CD8-positive, alpha-beta memory T cell (primary cell): ENCODE results near the gene UBR2. TPM values are rescaled to one million over a fixed set of nuclear protein-coding genes. Genes with fewer than 3 reads are reported as not detected.
A peak's percentile ranks its signal among the peaks of the same experiment; 100 is the strongest.

Experiments
- CTCF ChIA-PET: fragments of 350-600 bp; sonication (Branson Sonifier 250); formaldehyde crosslinking; loops from one replicate; lab custom pipeline; 2021; ENCODE audit warnings: antibody characterized with exemption; lab: Charles Lee
- POLR2A ChIA-PET: fragments of 350-600 bp; sonication (Branson Sonifier 250); formaldehyde crosslinking; loops from one replicate; lab custom pipeline; 2021; ENCODE audit warnings: antibody characterized with exemption; lab: Charles Lee
- DNase-seq, 5 donors: peaks; one replicate each; pipeline versions ENCODE4 v3.0.0 to v3.0.0-alpha.2; 2020 to 2022; ENCODE audit warnings: mixed read lengths in 1 of 5
- H3K27ac ChIP-seq: one replicate; pipeline ENCODE4 v1.7.0; 2013; ENCODE audit warnings: low read depth, mild to moderate bottlenecking, low read length, moderate library complexity
- H3K27me3 ChIP-seq: 2 replicates; pipeline ENCODE4 v1.7.0; 2013; ENCODE audit warnings: low read length, mild to moderate bottlenecking; ENCODE audit not compliant: insufficient read depth, poor library complexity, severe bottlenecking
- H3K36me3 ChIP-seq: 2 replicates; pipeline ENCODE4 v1.7.0; 2013; ENCODE audit warnings: mild to moderate bottlenecking, low read length, moderate library complexity; ENCODE audit not compliant: insufficient read depth
- H3K4me1 ChIP-seq: 2 replicates; pipeline ENCODE4 v1.7.0; 2013; ENCODE audit warnings: mild to moderate bottlenecking, low read length, moderate library complexity; ENCODE audit not compliant: insufficient read depth
- H3K4me3 ChIP-seq: 2 replicates; pipeline ENCODE4 v1.7.0; 2013; ENCODE audit warnings: mild to moderate bottlenecking, low read length
- H3K9me3 ChIP-seq: 2 replicates; pipeline ENCODE4 v1.7.0; 2013; ENCODE audit warnings: mild to moderate bottlenecking, low read length
- H3K27ac Mint-ChIP-seq, 8 donors: one replicate each; pipeline ENCODE4 v1.8.0; 2020 to 2021; ENCODE audit warnings: mixed read lengths in 8 of 8, mild to moderate bottlenecking in 6 of 8, inconsistent platforms in 3 of 8, moderate library complexity in 3 of 8
- H3K27me3 Mint-ChIP-seq, 2 donors: one replicate each; pipeline ENCODE4 v1.8.0; 2020 to 2021; ENCODE audit warnings: mixed read lengths in 2 of 2, mild to moderate bottlenecking in 1 of 2, moderate library complexity in 1 of 2
- H3K36me3 Mint-ChIP-seq, 3 donors: one replicate each; pipeline ENCODE4 v1.8.0; 2020 to 2021; ENCODE audit warnings: mixed read lengths in 3 of 3, inconsistent platforms in 1 of 3, mild to moderate bottlenecking in 1 of 3
- H3K4me1 Mint-ChIP-seq, 3 donors: one replicate each; pipeline ENCODE4 v1.8.0; 2020 to 2021; ENCODE audit warnings: mixed read lengths in 3 of 3, inconsistent platforms in 1 of 3, mild to moderate bottlenecking in 1 of 3
- H3K4me3 Mint-ChIP-seq, 7 donors: one replicate each; pipeline ENCODE4 v1.8.0; 2020 to 2021; ENCODE audit warnings: mixed read lengths in 7 of 7, mild to moderate bottlenecking in 6 of 7, moderate library complexity in 4 of 7, inconsistent platforms in 2 of 7
- H3K9me3 Mint-ChIP-seq, 5 donors: one replicate each; pipeline ENCODE4 v1.8.0; 2020 to 2022; ENCODE audit warnings: mixed read lengths in 5 of 5, mild to moderate bottlenecking in 3 of 5, moderate library complexity in 2 of 5, inconsistent platforms in 1 of 5
- polyA plus RNA-seq: library from polyadenylated mRNA; unstranded; fragments of 300-500 nt; fragmentation: Illumina TruSeq; gene quantifications from one replicate; pipeline ENCODE4 v1.2.3, GENCODE V29; 2021
- total RNA-seq, 2 experiments: library from RNA; stranded (reverse); gene quantifications; one replicate each; pipeline ENCODE4 v1.2.3, GENCODE V29; 2021

The UBR2 gene
- total and polyA plus RNA-seq, 3 experiments from 2014 or later = 13.6 to 27.0 (median 26.2) TPM

DNA sequence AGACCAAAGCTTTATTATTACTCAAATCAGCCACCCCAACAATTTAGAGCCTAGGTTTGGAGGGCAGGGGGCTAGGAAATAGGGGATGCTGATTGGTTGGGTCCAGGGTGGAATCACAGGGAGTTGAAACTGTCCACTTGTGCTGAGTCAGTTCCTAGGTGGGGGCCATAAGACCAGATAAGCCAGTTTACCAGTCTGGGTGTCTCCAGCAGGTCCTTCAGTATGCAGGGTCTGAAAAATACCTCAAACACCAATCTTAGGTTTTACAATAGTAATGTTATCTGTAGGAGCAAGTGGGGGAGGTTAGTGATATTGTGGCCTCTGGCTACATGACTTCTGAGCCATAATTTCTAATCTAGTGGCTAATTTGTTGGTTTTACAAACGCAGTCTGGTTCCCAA, 63.2 kb downstream of the UBR2 start:
- CTCF ChIA-PET = no interaction called here
- peaks cover 18 to 32% (median 26%) of the 10 kb centered on the region in 3 donors for H3K4me1 Mint-ChIP-seq
- H3K9me3 Mint-ChIP-seq = no peaks in the 10 kb centered on the region
- H3K4me3 Mint-ChIP-seq = no peak overlapping the region
- H3K27ac Mint-ChIP-seq = peak overlapping the region in 6 of 8 donors; percentile 23 to 94 (median 59)
- POLR2A ChIA-PET = no interaction called here
- H3K9me3 ChIP-seq = no peaks in the 10 kb centered on the region
- no peaks in the 10 kb centered on the region for H3K27me3 ChIP-seq
- H3K36me3 Mint-ChIP-seq = peaks cover 3 to 62% (median 15%) of the 10 kb centered on the region in 3 donors
- H3K27ac ChIP-seq = no peak overlapping the region
- H3K4me1 ChIP-seq = no peaks in the 10 kb centered on the region
- DNase-seq = no peak
- no peaks in the 10 kb centered on the region for H3K27me3 Mint-ChIP-seq
- peaks cover 5% of the 10 kb centered on the region for H3K36me3 ChIP-seq
- no peak overlapping the region for H3K4me3 ChIP-seq

- H3K27me3 Mint-ChIP-seq = no peaks in the 10 kb centered on the region
- Histone ChIP-seq H3K9me3 (no peaks in the 10 kb centered on the region), H3K4me1 (no peaks in the 10 kb centered on the region), H3K36me3 (peaks cover 9% of the 10 kb centered on the region), H3K27me3 (no peaks in the 10 kb centered on the region), H3K27ac (no peak overlapping the region), H3K4me3 (no peak overlapping the region)
- DNase-seq = no peak
- H3K27ac Mint-ChIP-seq = peak overlapping the region in 5 of 8 donors; percentile 48 to 94 (median 79)
- POLR2A ChIA-PET = no interaction called here
- peaks cover 3 to 66% (median 18%) of the 10 kb centered on the region in 3 donors for H3K36me3 Mint-ChIP-seq
- CTCF ChIA-PET = no interaction called here
- peaks cover 18 to 32% (median 26%) of the 10 kb centered on the region in 3 donors for H3K4me1 Mint-ChIP-seq
- H3K9me3 Mint-ChIP-seq = no peaks in the 10 kb centered on the region
- no peak overlapping the region for H3K4me3 Mint-ChIP-seq
Measured at GRCh38 chr6:42627674-42628073, 63.8 kb downstream of the UBR2 start.

DNA sequence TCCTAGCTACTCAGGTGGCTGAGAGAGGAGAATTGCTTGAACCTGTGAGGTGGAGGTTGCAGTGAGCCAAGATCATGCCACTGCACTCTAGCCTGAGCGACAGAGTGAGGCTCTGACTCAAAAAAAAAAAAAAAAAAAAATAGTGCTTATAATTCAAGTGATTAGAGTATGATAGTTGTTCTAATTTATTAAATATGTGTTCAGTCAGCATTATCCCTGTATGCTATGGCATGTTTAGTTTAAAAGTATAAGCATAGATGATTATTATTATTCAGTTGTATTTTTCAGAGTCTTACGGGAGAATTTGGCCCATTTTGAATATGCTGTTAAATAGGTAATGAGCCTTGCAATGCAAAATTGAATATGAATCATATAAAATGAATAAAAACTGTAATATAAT, 64.8 kb downstream of the UBR2 start:
- Histone ChIP-seq H3K4me3 (no peak overlapping the region), H3K36me3 (peaks cover 12% of the 10 kb centered on the region), H3K27me3 (no peaks in the 10 kb centered on the region), H3K4me1 (no peaks in the 10 kb centered on the region), H3K27ac (no peak overlapping the region), H3K9me3 (no peaks in the 10 kb centered on the region)
- CTCF ChIA-PET = no interaction called here
- Mint-ChIP-seq H3K9me3 (no peaks in the 10 kb centered on the region), H3K4me3 (no peak overlapping the region), H3K36me3 (peaks cover 3 to 69% (median 18%) of the 10 kb centered on the region in 3 donors), H3K27me3 (no peaks in the 10 kb centered on the region), H3K27ac (peak overlapping the region in 1 of 8 donors; percentile 32), H3K4me1 (peaks cover 17 to 32% (median 26%) of the 10 kb centered on the region in 3 donors)
- POLR2A ChIA-PET = no interaction called here
- DNase-seq = no peak

DNA sequence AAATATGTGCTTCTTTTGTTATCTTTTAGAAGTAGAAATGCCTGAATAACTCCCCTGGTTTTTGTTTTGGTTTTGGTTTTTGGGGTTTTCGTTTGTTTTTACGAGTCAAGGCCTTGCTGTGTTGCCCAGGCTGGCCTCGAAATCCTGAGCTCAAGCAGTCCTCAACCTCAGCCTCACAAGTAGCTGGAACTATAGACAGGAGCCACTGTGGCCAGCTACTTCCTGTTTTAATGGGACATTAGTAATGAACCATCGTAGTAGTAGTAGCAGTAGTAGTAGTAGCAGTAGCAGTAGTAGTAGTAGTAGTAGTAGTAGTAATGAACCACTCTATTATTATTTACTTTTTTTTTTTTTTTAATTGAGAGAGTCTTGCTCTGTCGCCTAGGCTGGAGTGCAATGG, 66.0 kb downstream of the UBR2 start:
- no peak overlapping the region for H3K27ac ChIP-seq
- no peaks in the 10 kb centered on the region for H3K27me3 Mint-ChIP-seq
- DNase-seq = no peak
- ChIA-PET POLR2A (interaction anchor here (0.7 kb wide), 1 partner anchor 899 kb away, joined by 3 read pairs; no protein-coding TSS in a partner anchor), CTCF (interaction anchor here (0.7 kb wide), 2 partner anchors 59 to 740 kb away, joined by 3 read pairs; partner anchors contain the start of gene ZNF318)
- no peaks in the 10 kb centered on the region for H3K27me3 ChIP-seq
- no peaks in the 10 kb centered on the region for H3K9me3 Mint-ChIP-seq
- H3K36me3 ChIP-seq = peaks cover 8% of the 10 kb centered on the region
- peak overlapping the region in 7 of 8 donors; percentile 57 to 96 (median 90) for H3K27ac Mint-ChIP-seq
- peak overlapping the region in 2 of 7 donors; percentile 12 to 23 for H3K4me3 Mint-ChIP-seq
- H3K36me3 Mint-ChIP-seq = peaks cover 3 to 65% (median 19%) of the 10 kb centered on the region in 3 donors
- no peak overlapping the region for H3K4me3 ChIP-seq
- H3K4me1 ChIP-seq = no peaks in the 10 kb centered on the region
- H3K9me3 ChIP-seq = no peaks in the 10 kb centered on the region
- H3K4me1 Mint-ChIP-seq = peaks cover 8 to 21% (median 20%) of the 10 kb centered on the region in 3 donors

DNA sequence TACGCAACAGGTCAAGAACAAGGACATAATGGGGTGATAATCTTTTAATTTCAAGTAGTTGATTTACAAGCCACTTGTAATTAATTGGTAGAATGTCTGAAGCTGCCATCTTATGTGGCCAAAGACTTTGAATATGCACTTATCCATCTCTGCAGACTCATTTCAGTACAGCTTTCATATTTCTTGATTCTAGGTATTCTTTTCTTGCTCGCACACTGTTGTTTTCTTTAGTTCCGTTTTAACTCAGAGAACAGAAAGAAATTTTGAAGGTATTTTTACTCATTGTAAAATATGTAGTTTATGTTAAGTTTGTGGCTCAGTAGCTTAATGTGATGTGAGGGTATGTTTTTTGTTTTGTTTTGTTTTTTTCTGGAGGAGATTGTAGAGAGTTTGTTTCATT, 73.9 kb downstream of the UBR2 start:
- H3K36me3 Mint-ChIP-seq = peaks cover 10 to 72% (median 20%) of the 10 kb centered on the region in 3 donors
- no peak for DNase-seq
- ChIA-PET CTCF (no interaction called here), POLR2A (interaction anchor here (0.5 kb wide), 1 partner anchor 236 kb away, joined by 3 read pairs; no protein-coding TSS in a partner anchor)
- no peak overlapping the region for H3K4me3 ChIP-seq
- H3K36me3 ChIP-seq = peaks cover 38% of the 10 kb centered on the region
- H3K4me3 Mint-ChIP-seq = no peak overlapping the region
- H3K27me3 ChIP-seq = no peaks in the 10 kb centered on the region
- H3K27me3 Mint-ChIP-seq = no peaks in the 10 kb centered on the region
- H3K27ac Mint-ChIP-seq = peak overlapping the region in 6 of 8 donors; percentile 0 to 77 (median 50)
- no peaks in the 10 kb centered on the region for H3K9me3 Mint-ChIP-seq
- H3K4me1 ChIP-seq = no peaks in the 10 kb centered on the region
- no peak overlapping the region for H3K27ac ChIP-seq
- H3K9me3 ChIP-seq = no peaks in the 10 kb centered on the region
- H3K4me1 Mint-ChIP-seq = peaks cover 6 to 24% (median 17%) of the 10 kb centered on the region in 3 donors

DNA sequence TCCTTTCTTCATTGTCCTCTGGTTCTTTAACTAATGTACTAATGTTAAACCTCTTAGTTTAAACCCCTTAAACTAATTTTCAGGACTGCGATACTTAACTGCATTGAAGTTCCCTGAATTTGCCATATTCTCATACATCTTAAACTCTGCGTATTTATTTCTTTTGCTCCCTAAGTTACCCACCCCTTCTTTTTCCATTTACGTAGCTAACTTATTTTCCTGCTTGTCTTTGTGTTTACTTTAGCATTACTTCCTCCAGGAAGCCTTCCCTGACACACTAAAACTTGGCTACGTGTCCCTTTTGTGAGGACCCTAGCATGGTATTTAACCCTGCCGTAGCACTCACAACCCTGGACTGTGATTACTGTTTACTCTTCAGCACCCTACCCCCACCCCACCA, 79.0 kb downstream of the UBR2 start:
- H3K4me1 ChIP-seq = no peaks in the 10 kb centered on the region
- H3K4me3 ChIP-seq = no peak overlapping the region
- DNase-seq = no peak
- H3K27me3 Mint-ChIP-seq = no peaks in the 10 kb centered on the region
- H3K9me3 ChIP-seq = no peaks in the 10 kb centered on the region
- no peaks in the 10 kb centered on the region for H3K27me3 ChIP-seq
- no peak overlapping the region for H3K27ac ChIP-seq
- H3K27ac Mint-ChIP-seq = peak overlapping the region in 4 of 8 donors; percentile 25 to 67 (median 34)
- H3K9me3 Mint-ChIP-seq = no peaks in the 10 kb centered on the region
- CTCF ChIA-PET = interaction anchor here (2.2 kb wide), 1 partner anchor 20 kb away, joined by 7 read pairs; no protein-coding TSS in a partner anchor
- H3K36me3 ChIP-seq = peaks cover 36% of the 10 kb centered on the region
- peaks cover 3 to 11% (median 9%) of the 10 kb centered on the region in 3 donors for H3K4me1 Mint-ChIP-seq
- POLR2A ChIA-PET = no interaction called here
- H3K4me3 Mint-ChIP-seq = no peak overlapping the region
- H3K36me3 Mint-ChIP-seq = peaks cover 0 to 76% (median 18%) of the 10 kb centered on the region in 3 donors

GRCh38 chr6:42644211-42644610, 80.4 kb downstream of the UBR2 start:
- no peaks in the 10 kb centered on the region for H3K4me1 Mint-ChIP-seq
- no peak overlapping the region for H3K27ac ChIP-seq
- H3K4me3 Mint-ChIP-seq = no peak overlapping the region
- H3K36me3 Mint-ChIP-seq = peaks cover 0 to 74% (median 16%) of the 10 kb centered on the region in 3 donors
- no peaks in the 10 kb centered on the region for H3K27me3 ChIP-seq
- no peaks in the 10 kb centered on the region for H3K9me3 ChIP-seq
- H3K27ac Mint-ChIP-seq = peak overlapping the region in 2 of 8 donors; percentile 49 to 90
- H3K4me1 ChIP-seq = no peaks in the 10 kb centered on the region
- CTCF ChIA-PET = no interaction called here
- POLR2A ChIA-PET = no interaction called here
- peaks cover 31% of the 10 kb centered on the region for H3K36me3 ChIP-seq
- H3K27me3 Mint-ChIP-seq = no peaks in the 10 kb centered on the region
- no peak overlapping the region for H3K4me3 ChIP-seq
- H3K9me3 Mint-ChIP-seq = no peaks in the 10 kb centered on the region
- no peak for DNase-seq

- H3K27ac ChIP-seq = no peak overlapping the region
- peaks cover 42% of the 10 kb centered on the region for H3K36me3 ChIP-seq
- Mint-ChIP-seq H3K27ac (peak overlapping the region in 4 of 8 donors; percentile 17 to 67 (median 56)), H3K9me3 (no peaks in the 10 kb centered on the region), H3K4me1 (no peaks in the 10 kb centered on the region), H3K4me3 (no peak overlapping the region), H3K27me3 (no peaks in the 10 kb centered on the region), H3K36me3 (peaks cover 0 to 76% (median 18%) of the 10 kb centered on the region in 3 donors)
- no peak overlapping the region for H3K4me3 ChIP-seq
- POLR2A ChIA-PET = no interaction called here
- no peaks in the 10 kb centered on the region for H3K27me3 ChIP-seq
- H3K4me1 ChIP-seq = no peaks in the 10 kb centered on the region
- CTCF ChIA-PET = interaction anchor here (1.4 kb wide), 1 partner anchor 10 kb away, joined by 3 read pairs; no protein-coding TSS in a partner anchor
- no peak for DNase-seq
- H3K9me3 ChIP-seq = no peaks in the 10 kb centered on the region
Measured at GRCh38 chr6:42652024-42652746, 88.4 kb downstream of the UBR2 start.
